GM20431 (cell line): ENCODE measurements around the gene ZDHHC6.
"Not testable (repeated sequence)": the region's sequence is repeated elsewhere in the genome, so short reads cannot be mapped to it uniquely, and the experiment has no call there.

Source experiments
- in situ Hi-C: fragments of 300-500 bp; cut with MseI, MboI; formaldehyde crosslinking; loops from one replicate; pipeline ENCODE4 v1.15.0; 2020; ENCODE audit warnings: low sequenced_read_pairs; ENCODE audit not compliant: unreplicated experiment

The ZDHHC6 gene

DNA sequence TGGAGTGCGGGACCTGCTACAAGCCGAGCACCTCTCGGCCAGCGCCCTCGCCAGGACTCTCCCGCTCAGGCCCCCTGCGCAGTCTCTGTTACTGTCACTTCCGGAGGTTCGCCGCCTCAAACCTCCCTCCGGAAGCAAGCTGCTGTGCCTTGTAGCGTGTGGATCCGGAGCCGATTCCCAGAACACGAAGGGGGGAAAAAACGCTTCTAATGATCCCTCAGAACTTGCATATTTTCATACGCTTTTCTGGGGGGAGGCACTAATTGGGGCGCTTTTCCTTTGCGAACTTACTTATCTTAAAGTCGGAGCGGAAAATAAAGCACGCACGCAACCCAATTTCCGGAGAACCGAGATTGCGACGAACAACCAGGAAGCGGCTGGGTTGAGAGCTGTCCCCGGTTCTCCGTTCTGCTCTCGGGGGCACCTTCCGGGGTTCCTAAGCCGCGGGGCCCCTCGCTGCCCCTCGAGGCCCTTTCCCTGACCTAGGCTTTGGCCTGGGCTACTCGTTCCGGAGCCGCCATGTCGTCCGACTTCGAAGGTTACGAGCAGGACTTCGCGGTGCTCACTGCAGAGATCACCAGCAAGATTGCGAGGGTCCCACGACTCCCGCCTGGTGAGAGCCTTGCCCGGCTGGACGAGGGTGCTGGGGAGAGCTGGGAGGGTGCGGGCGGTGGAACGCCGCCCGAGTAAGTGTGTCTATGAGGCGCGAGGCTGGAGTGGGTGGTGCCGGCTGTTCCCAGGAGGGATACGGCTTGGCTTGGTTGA lies at the start of gene ZDHHC6, which contains the start of gene VTI1A:
Gene ZDHHC6, minus strand, starts transcription at position 60 of the 765 bp plus-strand sequence. CDS start 1,478 bp downstream, outside the sequence.
Gene VTI1A, plus strand, starts transcription at position 361 of the 765 bp plus-strand sequence. Its CDS starts 159 bp downstream, at position 520.
- in situ Hi-C loops: no loop called here

DNA sequence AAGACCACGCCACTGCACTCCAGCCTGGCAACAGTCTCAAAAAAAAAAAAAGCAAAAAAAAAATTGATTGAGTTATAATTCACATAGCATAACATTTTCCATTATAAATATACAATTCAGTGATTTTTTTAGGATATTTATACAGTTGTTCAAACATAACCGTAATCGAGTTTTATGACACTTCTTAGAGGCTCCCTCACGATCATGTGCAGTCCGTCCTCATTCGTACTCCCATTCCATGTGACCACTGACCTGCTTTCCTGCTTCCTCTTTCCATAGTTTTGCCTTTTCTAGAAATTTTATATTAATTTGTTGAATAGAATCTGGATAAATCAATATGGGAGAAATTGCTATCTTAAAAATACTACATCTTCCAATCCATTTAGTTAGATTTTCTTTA lies 46.0 kb upstream of the ZDHHC6 start:
- in situ Hi-C loops: no loop called here

- in situ Hi-C loops: no loop called here
Observed at GRCh38 chr10:112491144-112491543, 44.4 kb upstream of the ZDHHC6 start.

- in situ Hi-C loops: no loop called here
Observed at GRCh38 chr10:112490545-112490944, 43.8 kb upstream of the ZDHHC6 start.

- in situ Hi-C loops: no loop called here
Observed at GRCh38 chr10:112487964-112488363, 41.2 kb upstream of the ZDHHC6 start.

DNA sequence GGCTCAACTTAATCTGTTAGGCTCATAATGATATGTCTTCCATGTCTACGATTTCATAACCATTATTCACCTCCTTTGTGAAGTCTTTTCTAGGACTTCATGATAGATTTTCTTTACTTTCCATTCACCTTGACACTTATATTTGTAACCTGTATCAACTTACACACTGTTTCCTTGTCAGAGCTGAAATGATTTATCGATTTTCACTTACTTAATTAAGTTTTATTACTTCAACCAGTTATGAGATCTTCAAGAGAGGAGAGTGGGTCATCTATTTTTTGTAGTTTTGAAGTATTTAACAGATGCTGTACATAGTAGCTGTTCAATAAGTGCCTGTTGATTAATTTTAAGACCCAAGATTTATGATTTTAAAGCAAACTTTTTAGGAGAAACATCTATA lies 37.7 kb upstream of the ZDHHC6 start:
- in situ Hi-C loops: no loop called here

DNA sequence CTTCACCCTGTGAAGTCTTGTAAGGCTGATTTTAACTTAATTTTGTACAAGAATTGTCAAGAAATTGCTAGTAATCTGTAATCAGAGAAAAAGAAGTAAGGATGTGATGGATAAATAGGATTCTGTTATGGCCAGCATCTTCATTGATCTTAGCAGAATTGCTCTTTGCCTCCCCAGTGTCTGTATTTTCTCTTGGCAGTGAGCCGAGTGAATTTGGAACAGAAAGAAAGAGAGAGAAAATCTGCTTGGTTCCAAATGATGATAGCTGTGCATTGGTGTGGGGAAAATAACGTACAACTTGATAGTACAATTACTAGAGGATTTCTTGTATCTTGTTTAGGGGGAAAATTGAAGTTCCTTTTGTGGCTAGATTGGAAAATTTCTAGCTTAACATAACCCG lies 34.9 kb upstream of the ZDHHC6 start:
- in situ Hi-C loops: no loop called here

GRCh38 chr10:112475575-112476218 lies 29.0 kb upstream of the ZDHHC6 start:
- in situ Hi-C loops: no loop called here

DNA sequence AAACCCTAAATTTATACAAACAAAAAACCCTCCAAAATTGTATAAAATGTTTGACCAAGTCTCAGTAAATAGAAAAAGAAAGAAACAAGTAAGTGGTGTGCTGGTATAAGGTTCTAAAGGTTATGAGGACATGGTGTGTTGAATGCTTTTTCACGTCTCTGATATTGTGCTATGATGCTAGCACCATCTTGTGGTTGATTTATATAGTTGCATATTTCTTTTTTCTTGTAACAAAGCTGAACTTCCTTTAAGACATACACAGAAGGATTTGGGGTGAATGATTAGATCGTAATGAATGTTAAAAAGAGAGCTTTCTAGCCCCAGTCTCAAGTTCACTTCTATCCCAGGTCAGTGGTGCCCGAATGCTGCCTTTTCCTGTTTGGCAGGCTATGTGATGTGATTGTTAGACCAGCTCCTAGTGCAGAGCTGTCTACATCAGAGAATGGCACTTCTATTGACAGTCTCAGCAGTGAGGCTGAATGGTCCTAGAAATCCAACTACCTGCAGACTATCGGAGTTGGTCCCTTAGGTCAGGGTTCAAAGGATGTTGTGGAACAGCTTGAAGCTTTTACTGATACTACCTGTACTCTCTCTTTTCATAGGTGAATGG lies 25.3 kb upstream of the ZDHHC6 start:
- in situ Hi-C loops: no loop called here

DNA sequence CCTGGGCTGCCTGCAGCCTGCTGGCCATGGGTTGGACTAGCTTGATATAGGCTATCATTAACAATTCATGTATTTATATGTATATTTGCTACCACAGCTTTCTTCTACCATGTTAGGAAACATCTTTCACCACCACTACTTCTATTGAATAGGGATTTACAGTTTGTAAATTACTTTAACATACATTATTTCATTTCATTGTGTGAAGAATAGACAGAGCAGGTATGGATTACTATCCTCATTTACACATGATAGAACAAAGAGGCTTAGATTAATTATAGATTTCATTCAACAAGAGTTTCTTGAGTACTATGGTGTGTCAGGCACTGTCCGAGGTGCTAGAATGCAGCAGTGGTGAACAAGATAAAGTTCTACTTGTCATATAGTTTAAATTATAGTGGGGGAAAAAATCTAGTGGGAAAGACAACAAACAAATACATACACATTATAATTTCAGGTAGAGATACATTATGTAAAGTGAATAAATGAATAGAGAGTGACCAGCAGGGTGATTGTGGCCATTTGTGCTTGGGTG lies 20.9 kb upstream of the ZDHHC6 start:
- in situ Hi-C loops: no loop called here

DNA sequence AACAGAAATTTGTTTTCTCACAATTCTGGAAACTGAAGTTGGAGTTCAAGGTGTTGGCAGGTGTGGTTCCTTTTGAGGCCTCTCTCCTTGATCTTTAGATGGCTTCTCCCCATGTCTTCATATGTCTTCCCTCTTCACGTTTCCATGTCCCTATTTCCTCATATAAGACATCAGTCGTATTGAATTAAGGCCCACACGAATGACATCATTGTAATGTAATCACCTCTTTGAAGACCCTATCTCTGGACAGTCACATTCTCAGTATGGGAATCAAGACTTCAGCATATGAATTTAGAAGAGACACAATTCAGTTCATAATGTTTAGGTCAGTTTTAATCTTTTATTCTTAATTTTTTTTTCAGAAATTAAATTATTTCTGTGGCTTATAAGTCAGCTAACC lies 20.1 kb upstream of the ZDHHC6 start:
- in situ Hi-C loops: no loop called here

DNA sequence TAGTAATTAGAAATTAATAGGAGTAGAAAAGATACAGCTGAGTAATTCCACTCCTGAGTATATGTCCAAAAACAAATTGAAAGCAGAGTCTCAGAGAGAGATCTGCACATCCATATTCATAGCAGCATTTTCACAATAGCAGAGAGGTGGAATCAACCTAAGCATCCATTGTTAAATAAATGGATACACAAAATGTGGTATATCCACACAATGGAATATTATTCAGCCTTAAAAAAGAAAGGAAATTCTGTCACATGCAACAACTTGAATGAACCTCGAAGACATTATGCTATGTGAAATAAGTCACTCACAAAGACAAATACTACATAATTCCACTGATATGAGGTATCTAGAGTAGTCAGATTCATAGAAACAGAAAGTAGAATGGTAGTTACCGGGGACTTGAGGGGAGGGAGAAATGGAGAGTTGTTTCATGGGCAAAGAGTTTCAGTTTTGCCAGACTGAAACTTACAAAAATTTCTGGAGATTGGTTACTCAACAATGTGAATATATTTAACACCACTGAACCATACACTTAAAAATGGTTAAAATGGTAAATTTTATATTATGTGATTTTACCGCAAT lies 18.7 kb upstream of the ZDHHC6 start:
- in situ Hi-C loops: no loop called here

DNA sequence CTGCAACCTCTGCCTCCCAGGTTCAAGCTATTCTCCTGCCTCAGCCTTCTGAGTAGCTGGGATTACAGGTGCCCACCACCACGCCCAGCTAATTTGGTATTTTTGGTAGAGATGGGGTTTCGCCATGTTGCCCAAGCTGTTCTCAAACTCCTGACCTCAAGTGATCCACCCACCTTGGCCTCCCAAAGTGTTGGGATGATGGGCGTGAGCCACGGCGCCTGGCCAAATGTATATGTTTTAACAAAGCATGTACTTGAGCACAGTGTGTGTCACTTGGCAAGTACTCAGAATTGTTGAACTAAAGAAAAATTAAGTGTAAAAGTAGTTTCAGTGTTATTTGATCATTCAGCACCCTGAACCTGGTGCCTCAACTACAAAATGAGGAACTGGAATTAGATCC lies 17.4 kb upstream of the ZDHHC6 start:
- in situ Hi-C loops: not testable (repeated sequence)

GRCh38 chr10:112461029-112461887 lies 14.5 kb upstream of the ZDHHC6 start:
- in situ Hi-C loops: no loop called here

- in situ Hi-C loops: no loop called here
Observed at GRCh38 chr10:112460366-112460765, 13.7 kb upstream of the ZDHHC6 start.

DNA sequence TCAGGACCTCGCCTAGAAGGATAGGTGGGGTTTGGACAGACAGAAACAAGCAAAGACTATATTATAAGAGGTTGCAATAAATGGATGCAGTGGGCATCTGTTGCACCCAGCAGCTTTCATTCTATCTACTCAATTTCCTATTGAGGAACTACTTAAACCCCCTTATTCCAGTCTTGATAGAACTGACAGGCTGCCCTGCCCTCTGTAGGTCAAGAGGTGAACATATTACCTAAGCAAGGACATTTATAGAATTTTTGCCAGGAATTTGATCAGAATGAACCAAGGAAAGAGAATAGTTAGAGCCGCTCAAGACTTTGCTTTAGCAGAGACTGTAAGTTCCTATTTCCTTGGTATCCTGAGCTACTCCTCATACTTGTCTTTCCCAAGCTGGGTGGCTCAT lies 9.8 kb upstream of the ZDHHC6 start:
- in situ Hi-C loops: no loop called here

DNA sequence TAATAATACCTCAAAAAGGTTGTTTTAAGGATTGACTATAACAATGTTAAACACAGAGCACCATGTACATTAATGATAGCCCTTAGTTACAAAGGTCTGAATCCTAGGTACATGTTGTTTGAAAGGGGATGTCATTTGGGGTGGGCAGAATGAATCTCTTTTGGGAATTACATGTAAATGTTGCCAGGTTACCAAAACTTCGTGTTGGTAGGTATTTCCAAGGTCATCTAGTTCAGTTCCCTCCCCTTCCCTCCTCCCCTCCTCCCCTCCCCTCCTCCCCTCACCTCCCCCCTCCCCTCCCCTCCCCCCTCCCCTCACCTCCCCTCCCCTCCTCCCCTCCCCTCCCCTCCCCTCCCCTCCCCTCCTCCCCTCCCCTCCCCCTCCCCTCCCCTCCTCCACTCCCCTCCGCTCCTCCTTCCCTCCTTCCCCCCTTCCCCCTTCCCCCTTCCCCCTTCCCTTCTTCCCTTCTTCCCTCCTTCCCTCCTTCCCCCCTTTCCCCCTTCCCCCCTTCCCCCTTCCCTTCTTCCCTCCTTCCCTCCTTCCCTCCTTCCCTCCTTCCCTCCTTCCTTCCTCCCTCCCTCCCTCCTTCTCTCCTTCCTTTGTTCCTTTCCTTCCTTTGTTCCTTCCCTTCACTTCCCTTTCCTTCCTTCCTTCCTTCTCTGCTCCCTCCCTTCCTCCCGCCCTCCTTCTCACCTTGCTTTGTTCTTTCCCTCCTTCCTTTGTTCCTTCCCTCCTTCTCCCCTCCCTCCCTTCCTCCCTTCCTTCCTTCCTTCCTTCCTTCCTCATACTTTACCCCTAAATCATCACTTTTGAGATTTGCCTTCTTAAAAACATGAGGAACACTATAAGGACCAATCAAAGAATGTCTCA lies 8.4 kb upstream of the ZDHHC6 start:
- in situ Hi-C loops: no loop called here

DNA sequence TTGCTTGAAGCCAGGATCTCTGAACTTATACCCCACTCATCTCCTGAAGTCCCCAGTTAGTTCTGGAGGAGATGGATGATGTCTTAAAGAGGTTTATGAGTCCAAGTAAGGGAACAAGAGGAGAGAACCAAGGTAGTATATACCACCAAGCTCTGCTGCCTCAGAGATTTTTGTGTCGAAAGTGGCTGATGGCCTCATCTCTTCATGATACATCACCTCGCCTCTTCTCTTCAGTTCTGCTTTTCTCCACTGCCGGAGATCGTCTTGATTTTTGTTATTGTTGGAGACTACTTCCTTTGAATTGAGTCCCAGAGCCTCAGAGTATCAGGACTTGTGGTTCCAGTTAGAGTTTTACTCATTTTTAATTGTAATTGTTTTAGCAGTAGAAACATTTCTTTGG lies 2.2 kb upstream of the ZDHHC6 start:
- in situ Hi-C loops: no loop called here

- in situ Hi-C loops: no loop called here
Observed at GRCh38 chr10:112447620-112447928, 860 bp upstream of the ZDHHC6 start.
